Effector CD8-positive, alpha-beta T cell (primary cell): ENCODE measurements around the gene MED13L.

Experiments used
- DNase-seq: peaks from one replicate; lab custom pipeline; 2025; lab: John Stamatoyannopoulos, UW

MED13L gene

GRCh38 chr12:116182359-116183063 is 95.0 kb downstream of the MED13L start:
- no peak for DNase-seq

- DNase-seq = no peak
These were observed 97.0 kb downstream of the MED13L start for GRCh38 chr12:116180448-116180847.

- no peak for DNase-seq
These were observed 98.1 kb downstream of the MED13L start for GRCh38 chr12:116179384-116179783.

- DNase-seq = no peak
These were observed 100.5 kb downstream of the MED13L start for GRCh38 chr12:116177017-116177416.

GRCh38 chr12:116174904-116175303 is 102.6 kb downstream of the MED13L start:
- no peak for DNase-seq

- no peak for DNase-seq
These were observed 103.5 kb downstream of the MED13L start for GRCh38 chr12:116174006-116174405.

- no peak for DNase-seq
These were observed 105.2 kb downstream of the MED13L start for GRCh38 chr12:116172224-116172849.

GRCh38 chr12:116171549-116171948 is 105.9 kb downstream of the MED13L start:
- DNase-seq = no peak

GRCh38 chr12:116169071-116169470 is 108.4 kb downstream of the MED13L start:
- DNase-seq = no peak

GRCh38 chr12:116166306-116166705 is 111.2 kb downstream of the MED13L start:
- no peak for DNase-seq

GRCh38 chr12:116165036-116165425 is 112.5 kb downstream of the MED13L start:
- DNase-seq = no peak

GRCh38 chr12:116164250-116165035 is 113.0 kb downstream of the MED13L start:
- no peak for DNase-seq

- DNase-seq = no peak
These were observed 115.4 kb downstream of the MED13L start for GRCh38 chr12:116162071-116162470.

- no peak for DNase-seq
These were observed 115.9 kb downstream of the MED13L start for GRCh38 chr12:116161588-116161987.

GRCh38 chr12:116160883-116161458 is 116.5 kb downstream of the MED13L start:
- no peak for DNase-seq

GRCh38 chr12:116160231-116160630 is 117.3 kb downstream of the MED13L start:
- DNase-seq = no peak

- no peak for DNase-seq
These were observed 117.8 kb downstream of the MED13L start for GRCh38 chr12:116159593-116160200.

GRCh38 chr12:116159175-116159574 is 118.3 kb downstream of the MED13L start:
- DNase-seq = no peak

GRCh38 chr12:116157845-116158267 is 119.6 kb downstream of the MED13L start:
- no peak for DNase-seq

- no peak for DNase-seq
These were observed 120.9 kb downstream of the MED13L start for GRCh38 chr12:116156614-116157013.

- no peak for DNase-seq
These were observed 122.1 kb downstream of the MED13L start for GRCh38 chr12:116155383-116155782.

- no peak for DNase-seq
These were observed 123.5 kb downstream of the MED13L start for GRCh38 chr12:116153983-116154382.
